ENCODE measurements around the gene NEDD4.
A peak's percentile ranks its signal among the peaks of the same experiment; 100 is the strongest.
"Not testable (repeated sequence)": the region's sequence is repeated elsewhere in the genome, so short reads cannot be mapped to it uniquely, and the experiment has no call there.

Gene NEDD4

DNA sequence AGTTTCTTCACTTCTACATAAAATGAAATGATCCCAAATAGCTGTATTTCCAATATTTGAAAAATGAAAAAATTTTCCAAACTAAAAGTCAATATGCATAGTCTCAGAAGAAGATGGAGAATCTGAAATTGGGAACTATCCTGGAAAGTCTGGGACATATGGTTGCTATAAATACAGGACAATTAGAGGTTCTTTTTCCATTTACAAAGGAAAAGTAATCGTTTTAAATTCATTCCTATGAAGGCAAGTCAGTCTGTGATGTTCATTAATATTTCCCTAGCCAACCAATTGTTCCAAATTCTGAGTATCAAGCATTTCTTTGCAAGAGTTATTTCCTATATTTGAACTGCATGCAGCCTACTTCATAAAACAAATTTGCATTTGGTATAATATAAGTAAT lies 102.2 kb downstream of the NEDD4 start:
- DNase-seq, result no peak

GRCh38 chr15:55884223-55884622 lies 109.2 kb downstream of the NEDD4 start:
- DNase-seq, result no peak

DNA sequence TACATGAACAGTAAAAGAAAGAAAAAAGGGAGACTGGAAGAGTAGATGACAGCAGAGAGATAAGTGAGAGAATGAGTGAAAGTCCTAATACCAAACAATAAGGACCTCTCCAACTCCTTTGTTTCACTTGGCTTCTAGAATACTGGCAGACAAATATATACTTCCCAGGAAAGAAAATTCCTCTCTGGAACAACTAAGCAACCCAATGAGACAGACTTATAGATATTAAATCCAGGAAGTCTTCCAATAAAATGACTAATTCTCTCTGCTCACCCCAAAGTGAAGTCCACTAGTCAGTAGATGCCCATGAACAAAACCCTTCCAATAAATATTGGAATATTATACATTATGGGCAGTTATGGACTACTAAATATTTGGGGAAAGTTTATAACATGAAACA lies 114.2 kb downstream of the NEDD4 start:
- DNase-seq, result no peak

DNA sequence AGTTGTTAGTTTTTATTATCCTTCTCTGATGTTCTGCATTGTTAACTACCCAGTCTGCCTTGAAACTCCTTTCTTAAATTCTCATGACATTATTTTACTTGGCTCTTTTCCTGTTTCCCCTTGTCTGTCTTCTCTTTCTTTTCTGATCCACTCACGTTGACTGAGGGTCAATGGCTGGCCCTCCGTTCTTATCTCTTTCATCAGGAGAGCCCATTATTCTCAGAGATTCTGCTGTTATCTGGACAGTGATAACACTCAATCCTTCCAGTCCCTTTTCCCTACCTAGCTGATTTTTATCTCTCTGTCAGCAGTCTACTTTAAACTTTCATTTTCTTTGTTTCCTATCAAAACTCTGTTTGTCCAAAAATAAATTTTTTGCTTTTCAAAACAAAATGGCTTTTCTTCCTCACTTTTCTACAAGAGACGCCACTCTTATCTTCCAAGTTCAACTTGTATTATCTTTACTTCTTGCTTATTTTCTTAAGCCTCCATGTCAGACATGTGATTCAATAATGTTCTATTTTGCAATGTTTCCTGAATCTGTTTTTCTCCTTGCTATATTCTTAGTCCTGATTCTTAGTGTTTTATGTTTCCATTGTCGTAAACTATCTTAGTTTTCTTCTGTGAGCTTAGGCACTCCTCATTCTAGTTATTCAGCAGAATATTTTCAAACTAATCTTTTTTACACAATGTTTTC lies 120.2 kb downstream of the NEDD4 start:
- DNase-seq, result no peak

GRCh38 chr15:55872471-55872870 lies 120.9 kb downstream of the NEDD4 start:
- no peak for DNase-seq

DNA sequence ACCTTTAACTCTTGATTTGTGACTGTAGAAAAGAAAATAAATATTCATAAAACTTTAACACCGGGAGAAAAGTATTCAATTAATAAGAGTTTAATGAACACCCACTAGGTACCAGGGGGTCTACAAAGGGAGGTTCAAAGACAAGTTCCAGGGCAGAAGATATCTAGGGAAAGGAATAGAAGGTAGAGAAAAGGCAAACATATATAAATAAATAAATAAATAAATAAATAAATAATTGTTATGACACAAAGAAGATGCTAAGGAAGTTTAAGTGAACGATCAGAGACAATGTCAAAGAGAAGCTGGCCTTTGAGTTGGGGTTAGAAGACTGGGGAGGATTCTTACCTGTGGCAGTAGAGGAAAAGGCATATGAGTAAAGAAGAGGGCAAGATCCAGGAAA lies 123.8 kb downstream of the NEDD4 start:
- DNase-seq, result no peak

DNA sequence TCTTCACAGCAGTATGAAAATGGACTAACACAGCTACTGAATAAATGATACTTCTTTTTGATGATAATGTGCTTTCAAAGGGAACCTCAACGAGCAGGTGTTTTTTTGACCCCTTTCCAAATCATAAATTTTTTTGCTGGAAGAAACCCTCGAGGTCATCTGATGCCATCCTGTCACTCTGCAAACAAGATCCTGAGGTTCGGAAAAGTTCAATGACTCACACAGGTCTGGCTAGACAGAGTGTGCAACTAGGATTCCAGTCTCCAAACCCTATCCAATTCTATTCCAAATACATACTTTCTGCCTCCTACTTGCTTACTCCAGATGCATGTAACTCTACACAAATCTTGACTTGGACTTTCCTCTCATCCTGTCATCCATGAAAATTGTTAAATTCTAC lies 124.7 kb downstream of the NEDD4 start:
- DNase-seq, result peak in 1 of 2 experiments; percentile 16

GRCh38 chr15:55868291-55868690 lies 125.1 kb downstream of the NEDD4 start:
- not testable (repeated sequence) for DNase-seq

- DNase-seq, result no peak
Measured at GRCh38 chr15:55863911-55864310, 129.5 kb downstream of the NEDD4 start.

DNA sequence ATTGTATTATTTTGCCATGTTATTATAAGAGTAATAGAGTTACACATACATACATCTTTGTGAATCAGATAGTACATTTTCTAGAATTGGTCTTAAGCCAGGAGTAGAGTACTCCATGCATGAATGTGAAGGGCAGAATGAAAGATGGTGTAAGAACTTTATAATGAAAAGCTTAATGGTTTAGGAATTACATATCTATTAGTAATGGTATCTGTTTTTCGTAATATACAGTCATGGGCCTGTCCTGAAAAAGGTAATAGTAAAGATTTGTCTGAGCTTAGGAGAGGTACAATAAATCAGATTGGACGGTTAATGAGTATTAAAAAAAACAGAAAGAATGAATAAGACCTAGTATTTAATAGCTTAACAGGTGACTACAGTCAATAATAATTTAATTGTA lies 132.3 kb downstream of the NEDD4 start:
- DNase-seq, result no peak

DNA sequence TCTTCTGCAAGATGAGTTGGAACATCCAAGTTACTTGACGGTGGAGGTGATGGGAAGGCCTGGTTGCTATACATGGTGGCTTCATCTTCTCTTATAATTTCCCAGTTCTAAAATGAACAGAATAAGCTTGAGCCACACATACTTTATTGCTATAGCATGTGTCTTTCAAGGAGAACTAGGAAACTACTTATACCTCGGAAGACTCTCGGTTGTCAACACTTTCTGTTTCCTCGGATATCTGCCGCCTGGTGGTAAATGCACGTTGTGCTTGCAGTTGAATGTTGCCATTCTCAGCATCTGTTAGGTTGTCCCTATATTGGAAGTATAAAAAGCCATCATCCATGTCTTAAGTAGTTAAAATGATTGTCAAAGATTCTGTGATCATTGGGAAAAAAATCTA lies 132.9 kb downstream of the NEDD4 start:
- DNase-seq, result no peak

DNA sequence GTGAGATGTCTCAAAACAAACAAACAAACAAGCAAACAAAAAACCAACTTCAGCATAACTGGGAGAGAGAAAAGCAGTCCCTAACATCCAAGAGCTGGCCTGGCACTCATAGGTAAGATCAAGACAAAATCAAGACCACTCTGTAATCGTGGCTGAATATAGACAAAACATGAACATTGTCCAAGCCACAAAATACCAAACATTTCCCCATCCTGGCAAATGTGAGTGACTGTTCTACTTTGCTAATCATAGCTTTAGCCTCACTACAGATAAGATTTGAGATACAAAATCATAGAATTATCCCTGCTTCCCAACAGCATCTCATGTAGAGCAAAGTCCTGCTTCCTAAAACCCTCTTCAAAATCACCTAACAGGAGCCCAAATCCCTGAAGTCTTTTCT lies 133.7 kb downstream of the NEDD4 start:
- no peak for DNase-seq

GRCh38 chr15:55858661-55859060 lies 134.8 kb downstream of the NEDD4 start:
- no peak for DNase-seq

GRCh38 chr15:55856506-55857164 lies 136.8 kb downstream of the NEDD4 start:
- DNase-seq, result no peak

DNA sequence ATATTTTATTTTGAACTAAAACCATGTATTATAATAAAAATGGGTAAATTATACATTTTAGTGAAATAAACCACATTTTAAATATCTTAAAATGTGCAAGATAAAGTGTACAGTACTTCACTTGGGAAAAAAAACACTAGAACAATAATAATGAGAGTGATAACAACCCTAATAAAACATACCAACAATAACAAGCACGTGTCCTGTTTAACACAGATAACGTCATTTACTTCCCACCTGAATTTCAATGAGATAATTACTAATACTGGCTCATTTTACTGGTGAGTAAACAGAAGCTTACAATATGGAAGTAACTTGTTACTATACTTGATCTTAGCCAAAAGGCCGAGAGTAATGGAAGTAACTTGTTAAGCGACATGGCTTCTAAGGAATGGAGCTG lies 140.3 kb downstream of the NEDD4 start:
- no peak for DNase-seq

DNA sequence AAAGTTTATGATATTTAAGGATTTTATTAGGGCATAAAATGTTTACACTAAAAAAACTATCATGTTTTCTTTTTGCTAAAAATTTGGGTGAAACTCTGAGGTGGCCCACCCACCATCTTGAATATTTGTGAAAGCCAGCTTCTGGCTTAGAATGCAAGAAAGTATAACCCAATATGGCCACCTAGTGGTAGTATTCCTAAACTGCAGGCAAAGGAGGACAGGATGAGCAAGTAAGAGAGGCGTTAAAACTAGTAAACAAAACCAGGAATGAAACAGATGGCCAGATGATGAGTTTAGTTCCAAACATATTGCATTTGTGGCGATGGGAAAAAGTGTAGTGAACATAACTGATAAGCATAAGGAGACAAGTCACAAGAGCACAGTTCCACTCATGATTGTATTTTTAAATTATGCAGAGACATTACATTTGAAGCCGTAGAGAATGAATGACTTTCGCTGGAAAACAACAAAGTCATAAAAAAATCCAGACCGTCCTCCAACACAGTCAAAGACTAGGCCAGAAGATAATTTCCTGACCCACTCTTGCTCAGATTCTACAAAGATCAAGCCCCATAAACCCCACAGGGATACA lies 147.2 kb downstream of the NEDD4 start:
- DNase-seq, result peak in 1 of 2 experiments; percentile 83

DNA sequence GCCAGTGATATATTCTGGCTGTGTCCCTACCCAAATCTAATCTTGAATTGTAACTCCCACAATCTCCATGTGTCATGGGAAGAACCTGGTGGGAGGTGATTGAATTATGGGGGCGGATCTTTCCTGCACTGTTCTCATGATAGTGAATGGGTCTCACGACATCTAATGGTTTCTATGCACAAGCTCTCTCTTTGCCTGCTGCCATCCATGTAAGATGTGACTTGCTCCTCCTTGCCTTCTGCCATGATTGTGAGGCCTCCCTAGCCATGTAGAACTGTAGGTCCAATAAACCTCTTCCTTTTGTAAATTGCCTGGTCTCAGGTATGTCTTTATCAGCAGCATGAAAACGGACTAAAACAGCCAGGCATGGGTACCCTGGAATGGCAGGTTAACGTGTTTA lies 150.5 kb downstream of the NEDD4 start:
- DNase-seq, result not testable (repeated sequence)

DNA sequence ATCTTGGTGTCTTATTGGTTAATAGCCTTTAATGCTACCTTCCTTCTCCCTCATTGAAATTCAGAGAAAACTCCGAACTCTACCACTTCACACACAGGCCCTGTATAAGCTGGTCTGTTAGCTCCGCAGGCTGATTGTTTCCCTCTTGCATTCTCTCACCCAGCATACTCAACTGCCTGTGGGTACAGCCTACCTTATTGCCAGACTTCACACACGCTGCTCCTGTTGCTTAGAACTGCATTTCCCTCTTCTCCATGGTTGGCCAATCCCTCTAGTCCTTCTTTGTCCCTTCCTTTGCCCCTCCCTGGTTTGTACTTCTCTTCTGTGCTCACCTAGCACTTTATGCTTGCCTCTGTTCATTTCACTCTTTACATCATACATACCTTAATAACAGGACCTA lies 157.5 kb downstream of the NEDD4 start:
- DNase-seq, result no peak

DNA sequence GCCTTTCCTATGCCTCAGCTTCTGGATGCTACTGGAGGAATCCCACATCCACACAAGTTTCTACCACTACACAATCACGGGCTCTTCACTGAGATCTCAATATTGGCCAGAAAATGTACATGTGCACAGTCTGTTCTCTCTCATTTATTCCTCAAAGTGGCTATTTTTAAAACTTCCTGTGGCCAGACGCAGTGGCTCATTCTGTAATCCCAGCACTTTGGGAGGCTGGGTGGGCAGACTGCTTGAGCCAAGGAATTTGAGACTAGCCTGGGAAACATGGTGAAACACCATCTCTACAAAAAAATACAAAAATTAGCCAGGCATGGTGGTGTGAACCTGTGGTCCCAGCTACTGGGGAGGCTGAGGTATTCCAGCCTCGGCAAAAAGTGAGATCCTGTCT lies 159.1 kb downstream of the NEDD4 start:
- no peak for DNase-seq

DNA sequence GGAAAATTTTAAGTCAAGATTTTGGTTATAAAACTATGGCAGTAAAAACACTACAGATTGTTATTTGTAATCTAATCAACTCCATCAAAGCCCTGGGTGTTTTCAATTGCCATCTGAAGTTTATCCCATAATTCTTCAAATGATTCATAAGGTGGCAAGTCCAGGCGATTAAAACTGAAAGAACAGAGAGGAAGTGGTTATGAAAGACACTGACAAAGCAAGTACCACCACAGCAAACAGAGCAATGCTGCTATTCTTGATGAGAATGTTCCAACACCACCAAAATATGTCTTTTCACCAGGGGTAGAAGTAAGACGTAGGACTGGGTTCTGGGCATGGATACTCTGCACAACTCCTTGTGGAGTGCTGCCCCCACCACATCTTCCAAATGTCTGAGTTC lies 163.6 kb downstream of the NEDD4 start:
- DNase-seq, result no peak

DNA sequence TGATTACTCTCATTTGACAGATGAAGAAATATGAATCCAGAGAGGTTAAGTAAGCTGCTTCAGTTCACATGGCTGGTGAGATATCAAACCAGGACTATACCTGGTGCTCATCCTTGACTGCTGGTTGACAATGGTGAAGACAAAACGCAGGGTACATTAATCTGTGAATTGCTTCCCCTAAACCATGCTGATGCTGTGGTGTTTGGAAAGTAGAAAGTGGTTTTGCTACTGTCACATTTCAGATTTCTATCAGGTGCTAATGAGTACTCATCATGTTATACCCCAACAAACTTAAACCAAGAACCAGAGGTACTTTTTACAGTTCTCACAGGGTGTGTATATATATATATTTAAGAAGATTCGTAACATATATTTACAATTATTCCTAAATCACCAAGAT lies 165.5 kb downstream of the NEDD4 start:
- no peak for DNase-seq

- DNase-seq, result no peak
Measured at GRCh38 chr15:55827204-55827603, 166.2 kb downstream of the NEDD4 start.

- no peak for DNase-seq
Measured at GRCh38 chr15:55824857-55825613, 168.4 kb downstream of the NEDD4 start.
